Stimulated activated CD8-positive, alpha-beta memory T cell treated with anti-CD3 and anti-CD28 coated beads, Interleukin-15, amount 100 ng/mL, for 4 hours (primary cell): ENCODE results near the gene TMIGD3.
A peak's percentile ranks its signal among the peaks of the same experiment; 100 is the strongest.

Experiments used
- DNase-seq, 2 donors: peaks; one replicate each; pipeline ENCODE4 v3.0.0-alpha.2; 2020; ENCODE audit warnings: low read depth in 2 of 2

TMIGD3 gene

DNA sequence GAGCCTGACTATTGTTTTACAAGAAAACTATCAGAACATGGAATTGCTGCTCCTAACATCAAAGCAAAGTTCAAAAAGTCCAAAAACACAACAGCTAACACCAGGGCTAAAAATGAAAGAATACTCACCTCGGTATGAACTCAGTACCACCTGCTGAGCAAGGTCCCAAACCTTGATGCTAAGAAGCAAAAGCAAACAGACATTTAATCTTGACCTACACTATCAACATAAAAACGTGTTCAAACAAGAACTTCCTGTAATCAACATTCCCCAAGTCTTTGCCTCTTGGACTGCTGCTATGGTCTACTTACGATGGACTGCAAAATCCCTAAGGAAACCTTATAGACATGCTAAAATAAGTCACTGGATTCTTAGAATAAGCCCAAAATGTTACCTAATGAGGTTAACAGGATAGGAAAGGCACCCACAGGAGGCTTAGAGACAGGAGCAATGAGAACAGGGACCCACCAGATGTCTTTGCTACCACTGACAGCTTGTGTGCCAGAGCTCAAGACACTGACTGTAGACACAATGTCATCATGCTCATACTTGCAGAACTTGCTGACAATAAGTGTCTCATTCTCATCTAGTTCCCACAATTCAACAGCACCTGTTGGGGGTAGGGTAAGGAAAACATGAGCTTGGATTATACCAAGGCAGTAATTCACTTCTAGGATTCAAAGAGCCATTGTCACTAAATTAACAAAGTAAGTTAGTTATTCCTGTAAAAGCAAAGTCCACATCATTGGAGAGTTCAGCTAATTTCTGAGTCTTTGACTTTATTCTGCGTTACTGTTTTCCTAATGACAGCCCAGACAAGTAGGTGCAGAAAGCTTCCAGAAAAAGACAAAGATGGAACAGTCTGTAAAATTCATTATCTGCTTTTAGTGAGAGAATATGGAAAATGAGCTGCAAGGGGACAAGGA, 56.2 kb downstream of the TMIGD3 start:
- no peak for DNase-seq

DNA sequence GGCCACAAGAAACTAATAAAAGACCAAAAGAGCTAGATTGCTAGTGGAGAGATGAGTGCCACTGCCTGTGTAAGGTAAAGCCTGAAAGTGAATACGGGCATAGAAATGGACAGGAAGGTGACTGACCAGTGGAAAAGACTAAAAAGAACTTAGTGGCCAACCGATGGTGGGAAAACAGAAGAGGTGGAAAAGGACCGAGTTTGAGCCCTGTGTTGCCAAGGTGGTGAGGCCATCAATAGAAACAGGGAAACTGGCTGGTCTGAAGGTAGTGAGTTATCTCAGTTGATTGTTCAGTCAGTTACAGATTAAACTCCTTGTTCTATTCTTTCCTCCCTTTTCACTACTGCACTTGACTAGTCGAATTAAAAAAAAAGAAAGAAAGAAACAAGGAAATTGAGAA, 56.9 kb downstream of the TMIGD3 start:
- DNase-seq = no peak

DNA sequence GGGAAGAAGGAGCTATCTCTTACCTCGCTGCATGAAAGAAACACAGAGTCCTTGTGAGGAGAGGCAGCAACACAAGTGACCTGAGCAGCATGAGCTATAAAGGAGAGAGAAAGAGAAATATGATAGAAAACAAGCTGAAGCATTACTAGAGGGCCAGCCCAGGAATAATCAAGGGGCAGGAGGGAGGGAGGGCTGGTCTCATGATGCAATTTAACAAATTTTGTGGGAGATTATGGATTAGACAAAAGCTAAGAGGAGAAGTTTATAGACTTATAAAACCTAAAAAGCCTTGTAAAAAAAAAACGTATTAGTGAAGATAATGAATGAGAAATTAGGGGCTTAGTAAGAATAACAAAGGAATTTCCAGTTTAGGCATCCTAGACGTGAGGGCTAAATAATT, 59.4 kb downstream of the TMIGD3 start:
- no peak for DNase-seq

DNA sequence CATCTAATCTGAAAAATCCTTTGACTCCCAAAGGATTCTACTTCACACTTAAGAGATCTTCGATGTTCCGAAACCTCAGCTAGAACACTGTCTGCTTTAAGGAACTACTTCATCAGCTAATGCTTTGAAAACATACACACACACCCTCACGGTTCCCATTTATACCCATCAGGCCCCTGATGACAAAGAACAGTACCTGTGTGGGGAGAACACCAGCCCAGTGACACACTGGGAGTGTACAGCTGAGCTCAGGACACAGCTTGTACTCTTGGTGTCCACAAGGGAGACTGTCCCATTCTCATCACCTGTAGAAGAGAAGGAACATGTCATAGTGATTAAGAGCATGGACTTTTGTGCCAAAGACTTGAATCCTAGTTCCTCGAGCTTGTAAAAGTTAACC, 61.0 kb downstream of the TMIGD3 start:
- no peak for DNase-seq

DNA sequence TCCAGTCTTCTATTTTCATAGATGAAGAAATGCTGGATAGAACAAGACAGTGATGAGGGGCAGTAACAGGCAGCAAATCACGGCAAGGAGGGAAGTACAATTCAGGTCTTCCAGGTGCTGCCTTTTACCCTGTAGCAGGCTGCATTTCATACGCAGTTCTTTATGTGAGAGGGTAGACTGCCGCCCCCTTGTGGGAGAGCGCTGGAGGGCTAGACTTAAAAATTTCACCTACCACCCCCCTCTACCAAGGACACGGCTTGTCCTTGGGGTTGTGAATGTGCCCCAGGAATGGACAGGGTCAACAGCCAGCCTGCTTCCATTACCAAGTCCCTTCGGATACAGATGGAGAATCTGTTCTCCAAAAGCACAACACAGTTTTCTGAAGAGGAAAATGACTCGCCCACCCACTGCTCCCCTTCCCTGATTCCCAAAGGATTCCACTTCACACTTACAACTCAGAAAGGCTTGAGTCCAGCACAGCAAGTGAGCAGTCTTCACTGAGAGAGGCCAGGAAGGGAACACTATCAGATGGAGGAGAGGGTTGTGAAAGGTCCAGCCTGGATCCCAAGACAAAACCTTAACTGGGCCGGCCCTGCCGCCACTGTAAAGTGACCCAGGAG, 61.8 kb downstream of the TMIGD3 start:
- DNase-seq = peak in 1 of 2 donors; percentile 19

DNA sequence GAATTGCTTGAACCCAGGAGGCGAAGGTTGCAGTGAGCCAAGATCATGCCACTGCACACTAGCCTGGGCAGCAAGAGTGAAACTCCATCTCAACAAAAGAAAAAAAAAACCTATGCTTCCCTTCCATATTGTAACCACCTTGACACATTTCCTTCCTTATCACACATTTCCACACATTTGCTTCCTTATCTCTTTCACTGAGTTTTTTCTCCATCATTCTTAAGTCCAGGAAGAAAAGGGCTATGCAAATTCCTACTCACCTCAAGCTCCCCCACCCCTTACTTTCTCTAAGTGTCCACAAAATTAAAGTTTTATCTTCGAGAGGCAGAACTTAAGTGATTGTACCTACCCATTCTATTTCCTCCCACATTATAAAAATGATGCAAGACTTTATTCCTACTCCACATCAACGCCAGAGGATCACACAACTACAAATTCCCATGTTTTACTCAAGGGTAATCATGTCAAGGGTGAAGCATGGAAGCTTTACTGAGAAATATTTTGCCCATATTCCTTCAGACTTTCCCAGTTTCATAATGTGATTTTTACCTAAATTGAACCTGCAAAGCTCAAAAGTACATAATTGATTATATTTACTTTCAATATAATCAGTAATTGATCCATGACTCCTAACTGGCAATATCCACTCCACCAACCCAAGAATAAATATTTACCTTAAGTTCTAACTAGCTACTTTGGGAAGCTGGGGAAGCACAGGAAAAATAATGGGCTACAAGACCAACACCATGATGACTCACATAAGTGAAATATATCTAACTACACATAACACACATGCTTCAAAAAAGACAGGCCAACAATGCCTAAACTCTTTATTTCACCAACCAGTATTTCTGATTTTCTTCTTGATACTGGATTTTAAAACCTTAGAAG, 63.7 kb downstream of the TMIGD3 start:
- no peak for DNase-seq

DNA sequence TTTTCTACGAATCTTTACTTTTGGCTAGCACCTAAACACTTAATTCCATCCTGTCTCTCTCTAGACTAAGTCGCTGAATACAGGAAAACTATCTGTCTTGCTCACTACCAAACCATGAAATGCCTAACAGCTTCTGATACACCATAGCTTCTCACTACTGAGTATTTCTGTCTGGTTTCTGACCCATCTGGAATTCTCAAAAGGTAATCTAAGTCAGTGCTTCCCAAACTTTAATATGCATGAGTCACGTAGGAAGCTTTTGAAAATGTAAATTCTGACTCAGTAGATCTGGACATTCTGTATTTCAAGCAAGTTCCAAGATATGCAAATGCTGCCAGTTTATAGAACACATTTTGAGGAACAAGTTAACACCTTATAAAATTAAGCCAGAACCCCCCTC, 66.7 kb downstream of the TMIGD3 start:
- DNase-seq = no peak
